ENCODE results near the gene ZNF302.

The ZNF302 gene

GRCh38 chr19:34734537-34735103 lies 57.1 kb downstream of the ZNF302 start:
- Histone ChIP-seq H3K4me3 (ENCODE audit: control insufficient read depth in 1 of 7, extremely low read depth in 1 of 7, insufficient read depth in 4 of 7, low read depth in 2 of 7, low read length in 6 of 7) (peak overlapping the region; percentile 75 to 95 (median 84)), H3K9me3 (ENCODE audit: control extremely low read depth in 1 of 5, control insufficient read depth in 4 of 5, insufficient read depth in 2 of 5, low read depth in 1 of 5, low read length in 4 of 5) (peaks cover 0 to 39% (median 26%) of the 10 kb centered on the region in 5 experiments), H3K4me1 (ENCODE audit: control extremely low read depth in 1 of 4, control insufficient read depth in 4 of 4, insufficient read depth in 4 of 4, low read length in 3 of 4) (peaks cover 3 to 28% (median 19%) of the 10 kb centered on the region in 4 experiments), H3K27me3 (replicated peaks in 2 of 5; ENCODE audit: control insufficient read depth in 4 of 5, insufficient read depth in 5 of 5, low read length in 4 of 5) (no peaks in the 10 kb centered on the region), H3K27ac (ENCODE audit: insufficient read depth in 1 of 2, low read depth in 1 of 2, low read length in 2 of 2, poor library complexity in 1 of 2, severe bottlenecking in 2 of 2) (peak overlapping the region; percentile 86 to 94), H3K36me3 (ENCODE audit: control insufficient read depth in 4 of 4, insufficient read depth in 4 of 4, low read length in 3 of 4) (peaks cover 10 to 44% (median 21%) of the 10 kb centered on the region in 4 experiments)
- ChIA-PET CTCF (no interaction called here), POLR2A (no interaction called here)
- 17% methylated on average over 14 of the region's 16 CpGs for WGBS (ENCODE audit: insufficient coverage)
- peak in 2 of 3 donors; percentile 97 to 98 for DNase-seq
